HepG2 (cell line): ENCODE measurements around the gene KRTAP10-8. TPM values are rescaled to one million over a fixed set of nuclear protein-coding genes. Genes with fewer than 3 reads are reported as not detected.

Experiments used
- ATAC-seq: fragments of 200-7000 bp; cut with Tn5 transposase; 3 replicates; pipeline ENCODE4 v1.9.1; 2020; ENCODE audit warnings: mild to moderate bottlenecking, moderate library complexity
- BruUV-seq: library from RNA; stranded (reverse); fragments of 400-500 nt; replicated peaks from 2 replicates; lab custom pipeline; 2021; lab: Mats Ljungman, UMichigan
- CTCF ChIA-PET: fragments of 300-600 bp; formaldehyde crosslinking; extraction: SDS; loops from one replicate; lab custom pipeline; 2021; ENCODE audit warnings: low total read pairs, inconsistent platforms, low intra/inter-chr PET ratio; lab: Yijun Ruan, JAX
- POLR2A ChIA-PET: fragments of 350-600 bp; sonication (Branson Sonifier 250); formaldehyde crosslinking; loops from one replicate; lab custom pipeline; 2020; ENCODE audit warnings: antibody characterized with exemption, inconsistent platforms; lab: Yijun Ruan, JAX
- DNase-seq: peaks from one replicate; pipeline ENCODE4 v3.0.0-alpha.2; 2015; ENCODE audit warnings: low spot score
- FAIRE-seq: peaks from 3 replicates; lab custom pipeline; 2011; peaks lifted over from hg19 to GRCh38; lab: Jason Lieb, UNC
- H2AFZ ChIP-seq: one replicate; pipeline ENCODE4 v1.6.1; 2011; ENCODE audit warnings: low read length, inconsistent platforms
- H3K27ac ChIP-seq: fragments of 300-600 bp; 3 replicates; pipeline ENCODE4 v1.8.0; 2011; ENCODE audit warnings: mixed run types, mild to moderate bottlenecking, mixed read lengths, low read length, inconsistent platforms; ENCODE audit not compliant: insufficient read depth; ENCODE audit errors: extremely low read length
- H3K27me3 ChIP-seq, 2 experiments: fragments of 200-600 bp in 1 of 2; 2 replicates in 1 of 2; 3 replicates in 1 of 2; pipeline versions ENCODE4 v1.6.0 to v1.8.0; 2011; ENCODE audit warnings: low read length in 2 of 2, mild to moderate bottlenecking in 2 of 2, moderate library complexity in 2 of 2, inconsistent platforms in 1 of 2; ENCODE audit not compliant: insufficient read depth in 2 of 2, control insufficient read depth in 1 of 2
- H3K36me3 ChIP-seq, 2 experiments: fragments of 200-600 bp in 1 of 2; replicated peaks in 1 of 2; 2 replicates in 1 of 2; 3 replicates in 1 of 2; pipeline versions ENCODE4 v1.5.1 to v1.8.0; 2011; ENCODE audit warnings: low read length in 2 of 2, inconsistent platforms in 1 of 2; ENCODE audit not compliant: insufficient read depth in 2 of 2, control insufficient read depth in 1 of 2
- H3K4me1 ChIP-seq: 2 replicates; pipeline ENCODE4 v1.5.1; 2012; ENCODE audit warnings: low read length, inconsistent platforms; ENCODE audit not compliant: insufficient read depth
- H3K4me2 ChIP-seq: 2 replicates; pipeline ENCODE4 v1.6.0; 2011; ENCODE audit warnings: low read depth, low read length, inconsistent platforms
- H3K4me3 ChIP-seq, 3 experiments: fragments of 200-600 bp in 1 of 3; sonication (generic), shearing (Covaris generic) in 1 of 3; replicated peaks in 1 of 3; 2 replicates each; pipeline ENCODE4 v1.5.1; 2011 to 2016; ENCODE audit warnings: low read length in 3 of 3, inconsistent platforms in 2 of 3, low read depth in 2 of 3, mild to moderate bottlenecking in 2 of 3, control low read depth in 1 of 3, mixed read lengths in 1 of 3; ENCODE audit not compliant: insufficient read depth in 1 of 3
- H3K79me2 ChIP-seq: one replicate; pipeline ENCODE4 v1.6.1; 2011; ENCODE audit warnings: low read length, inconsistent platforms; ENCODE audit not compliant: insufficient read depth
- H3K9ac ChIP-seq: 2 replicates; pipeline ENCODE4 v1.6.0; 2011; ENCODE audit warnings: mild to moderate bottlenecking, low read depth, low read length, inconsistent platforms; ENCODE audit not compliant: insufficient read depth
- H3K9me3 ChIP-seq: 2 replicates; pipeline ENCODE4 v1.5.1; 2012; ENCODE audit warnings: mild to moderate bottlenecking, low read length
- H4K20me1 ChIP-seq: 2 replicates; pipeline ENCODE4 v1.6.0; 2011; ENCODE audit warnings: inconsistent platforms, mild to moderate bottlenecking, low read length, moderate library complexity; ENCODE audit not compliant: insufficient read depth
- ATF7 ChIP-seq, 2 experiments: fragments of 450-650 bp in 1 of 2; sonication (generic) in 1 of 2; formaldehyde crosslinking in 1 of 2; IDR thresholded peaks; 2 replicates each; pipeline versions ENCODE4 v1.4.0 to v1.6.1; 2016 to 2020; ENCODE audit warnings: antibody characterized with exemption in 1 of 2, mild to moderate bottlenecking in 1 of 2, missing genetic modification reagents in 1 of 2
- CREB1 ChIP-seq, 2 experiments: fragments of 450-650 bp in 1 of 2; IDR thresholded peaks; 2 replicates each; pipeline ENCODE4 v1.6.1; 2016 to 2017; ENCODE audit warnings: control low read depth in 1 of 2, mild to moderate bottlenecking in 1 of 2, missing compliant biosample characterization in 1 of 2, missing genetic modification characterization in 1 of 2
- SMYD3 ChIP-seq: sonication (generic); formaldehyde crosslinking; IDR thresholded peaks from 2 replicates; pipeline ENCODE4 v1.8.1; 2023; ENCODE audit warnings: mild to moderate bottlenecking, missing genetic modification reagents
- TOPORS ChIP-seq: sonication (generic); formaldehyde crosslinking; IDR thresholded peaks from 2 replicates; pipeline ENCODE4 v1.8.0; 2023; ENCODE audit warnings: mild to moderate bottlenecking, missing genetic modification reagents
- WGBS: methylation state at CpG from one replicate; pipeline ENCODE4 v1.1.6; 2017; ENCODE audit warnings: low lambda C conversion rate; 5-methylcytosine and 5-hydroxymethylcytosine counted together
- in situ Hi-C: cut with HindIII; loops from 2 replicates; pipeline ENCODE4 v1.10.0; 2017; ENCODE audit warnings: low pct_unique_long_range_greater_than_20kb; ENCODE audit not compliant: extremely low pct_ligation_motif_present
- intact Hi-C: fragments of 100-400 bp; cut with micrococcal nuclease; formaldehyde crosslinking; loops from one replicate; pipeline ENCODE4 v1.10.0; 2022; ENCODE audit not compliant: unreplicated experiment
- polyA plus RNA-seq, 8 experiments: library from polyadenylated mRNA; depleted of rRNA in 3 of 8; stranded (reverse) in 7 of 8; unstranded in 1 of 8; fragments of >200 nt; fragmentation: Illumina TruSeq in 4 of 8; extraction: Trizol in 4 of 8; gene quantifications; 2 replicates each; pipeline versions ENCODE4 v1.2.1 to v1.2.3, GENCODE V29; 2011 to 2016; ENCODE audit warnings: low read depth in 4 of 8, missing spikeins in 1 of 8, mixed read lengths in 1 of 8; ENCODE audit not compliant: insufficient read depth in 1 of 8
- total RNA-seq, 5 experiments: library from RNA; depleted of rRNA; stranded (reverse); fragments of >200 nt; fragmentation: Illumina TruSeq; extraction: Trizol; gene quantifications; 2 replicates each; pipeline ENCODE4 v1.2.3, GENCODE V29; 2016; ENCODE audit warnings: low read depth in 1 of 5
- TF ChIP-seq, protein P1 (sequence below): IDR thresholded peaks from 2 replicates; pipeline ENCODE4 v1.6.1; 2016; ENCODE audit warnings: mild to moderate bottlenecking, missing biosample characterization, missing genetic modification reagents

KRTAP10-8 gene
- total and polyA plus RNA-seq, 2 of the 13 experiments (the other 11 are each of a cell fraction or from before 2014, with no cell fraction given): not detected

DNA sequence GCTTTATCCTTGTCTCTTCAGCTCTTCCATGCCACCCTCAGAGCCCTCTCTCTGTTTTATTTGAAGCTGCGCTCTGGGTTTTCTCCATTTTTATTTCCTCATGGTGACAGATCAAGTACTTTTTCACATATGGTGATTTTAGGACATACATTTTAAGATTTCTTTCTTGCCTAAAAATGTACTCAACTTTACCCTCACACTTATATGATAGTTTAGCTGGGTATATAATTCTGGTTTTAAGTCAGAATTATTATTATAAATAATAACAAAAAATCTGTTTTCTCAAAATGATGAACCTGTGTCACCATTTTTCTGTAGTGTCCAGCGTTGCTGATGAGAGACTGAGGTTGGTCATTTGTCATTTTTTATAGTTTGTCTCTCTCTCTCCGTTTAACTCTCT, 30.7 kb upstream of the KRTAP10-8 start:
- intact Hi-C loops: no loop called here
- no peak for TF ChIP-seq ATF7 (IDR thresholded peaks at IDR 0.05)
- no peak for TF ChIP-seq ATF7 (CRISPR knock-in tag; IDR thresholded peaks at IDR 0.05)
- TF ChIP-seq TOPORS: no peak
- no peak for TF ChIP-seq SMYD3
- POLR2A ChIA-PET: no interaction called here
- peaks cover 0 to 9% of the 10 kb centered on the region in 2 experiments; a peak in 1 of 5 replicates for H3K27me3 ChIP-seq
- no peaks in the 10 kb centered on the region for H3K36me3 ChIP-seq
- CTCF ChIA-PET: no interaction called here
- peaks cover 13% of the 10 kb centered on the region for H3K9me3 ChIP-seq
- no peaks in the 10 kb centered on the region for H4K20me1 ChIP-seq
- FAIRE-seq (no peak), ATAC-seq (no peak), DNase-seq (no peak)
- no peak overlapping the region for H3K4me2 ChIP-seq
- no peak overlapping the region for H3K27ac ChIP-seq
- H3K4me1 ChIP-seq: no peaks in the 10 kb centered on the region
- no peak overlapping the region for H3K4me3 ChIP-seq
- no TSS peak for BruUV-seq
- 36% methylated on average over 3 of the region's 3 CpGs for WGBS
- no peak overlapping the region for H2AFZ ChIP-seq
- no peak overlapping the region for H3K9ac ChIP-seq
- in situ Hi-C loops: no loop called here
- H3K79me2 ChIP-seq: no peaks in the 10 kb centered on the region

DNA sequence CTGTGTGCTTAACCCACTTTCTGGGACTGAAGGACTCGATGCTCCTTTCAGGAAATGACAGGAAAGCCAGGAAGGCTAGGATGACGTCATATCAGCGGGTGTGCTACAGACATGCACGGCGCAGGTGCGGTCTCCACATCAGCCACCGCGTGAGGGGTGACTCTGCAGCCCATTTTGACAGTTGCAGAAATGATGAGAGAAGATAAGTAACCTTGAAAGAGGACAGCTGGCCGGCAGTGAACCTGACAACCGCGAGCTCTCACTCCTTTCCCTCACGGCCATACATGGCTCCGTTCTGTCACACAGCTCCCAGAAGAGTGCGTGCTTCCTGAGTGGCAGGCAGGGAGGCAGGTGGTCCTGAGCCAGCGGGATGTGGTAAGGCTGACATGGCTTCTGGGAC, 29.8 kb upstream of the KRTAP10-8 start:
- intact Hi-C loops (no loop called here), in situ Hi-C loops (no loop called here)

More for the DNA sequence above, 29.8 kb upstream of the KRTAP10-8 start:
- DNase-seq (no peak), FAIRE-seq (no peak), ATAC-seq (no peak)
- Histone ChIP-seq H3K27me3 (peaks cover 0 to 9% of the 10 kb centered on the region in 2 experiments; a peak in 1 of 5 replicates), H4K20me1 (no peaks in the 10 kb centered on the region), H3K4me2 (no peak overlapping the region), H3K79me2 (no peaks in the 10 kb centered on the region), H3K27ac (no peak overlapping the region), H3K36me3 (no peaks in the 10 kb centered on the region), H2AFZ (no peak overlapping the region), H3K4me3 (no peak overlapping the region), H3K4me1 (no peaks in the 10 kb centered on the region), H3K9me3 (peaks cover 8% of the 10 kb centered on the region; the same call in 1 of the 2 replicates), H3K9ac (no peak overlapping the region)
- 65% methylated on average over 14 of the region's 15 CpGs for whole genome bisulfite sequencing
- POLR2A ChIA-PET: no interaction called here
- CTCF ChIA-PET: no interaction called here
- TF ChIP-seq ATF7 (IDR thresholded peaks at IDR 0.05): peak; percentile 96
- no peak for TF ChIP-seq ATF7 (CRISPR knock-in tag; IDR thresholded peaks at IDR 0.05)
- TF ChIP-seq, protein P1, sequence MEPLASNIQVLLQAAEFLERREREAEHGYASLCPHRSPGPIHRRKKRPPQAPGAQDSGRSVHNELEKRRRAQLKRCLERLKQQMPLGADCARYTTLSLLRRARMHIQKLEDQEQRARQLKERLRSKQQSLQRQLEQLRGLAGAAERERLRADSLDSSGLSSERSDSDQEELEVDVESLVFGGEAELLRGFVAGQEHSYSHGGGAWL (CRISPR knock-in tag): no peak
- TF ChIP-seq CREB1 (IDR thresholded peaks at IDR 0.05): peak; percentile 90
- no peak for TF ChIP-seq CREB1 (CRISPR knock-in tag; IDR thresholded peaks at IDR 0.05)
- no TSS peak for BruUV-seq
